Measurements from ENCODE around the gene ACVR1.

Gene ACVR1

DNA sequence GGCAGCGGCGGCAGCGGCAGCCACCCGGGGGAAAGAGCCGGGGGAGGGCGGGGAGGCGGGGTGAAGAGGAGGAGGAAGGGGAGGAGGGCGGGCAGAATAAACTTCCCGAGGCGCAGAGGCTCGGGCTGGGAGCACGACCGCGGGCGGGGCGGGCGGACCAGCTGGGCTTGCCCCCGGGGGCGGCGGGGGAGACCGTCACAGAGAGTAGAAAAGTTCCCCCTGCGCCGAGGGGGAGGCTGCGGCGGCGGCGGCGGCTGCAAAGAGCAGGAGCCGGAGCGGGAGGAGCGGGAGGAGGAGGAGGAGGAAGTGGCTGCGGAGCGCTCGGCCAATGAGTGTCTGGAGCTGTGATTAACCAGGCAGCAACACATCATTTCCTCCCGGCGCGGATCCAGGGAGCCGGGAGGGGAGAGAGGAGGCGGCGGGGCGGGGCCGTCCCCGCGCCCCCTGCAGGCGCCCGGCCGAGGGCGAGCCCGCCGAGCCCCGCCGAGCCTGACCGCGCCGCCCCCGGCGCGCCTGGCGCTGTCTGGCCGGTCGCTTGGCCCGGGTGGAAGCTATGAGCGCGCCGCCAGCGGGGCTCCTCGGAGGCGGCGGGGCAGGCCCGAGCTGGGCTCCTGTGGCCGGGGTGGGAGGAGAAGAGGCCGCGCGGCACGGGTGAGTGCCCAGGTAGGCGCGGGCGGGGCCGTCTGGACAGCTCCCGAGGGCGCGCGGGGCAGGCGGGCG is at the start of gene ACVR1:
ACVR1 (minus strand) TSS at position 265 of the 720 bp plus-strand sequence. CDS start 76,837 bp downstream, outside the sequence.
- peak; percentile 90 for DNase-seq

DNA sequence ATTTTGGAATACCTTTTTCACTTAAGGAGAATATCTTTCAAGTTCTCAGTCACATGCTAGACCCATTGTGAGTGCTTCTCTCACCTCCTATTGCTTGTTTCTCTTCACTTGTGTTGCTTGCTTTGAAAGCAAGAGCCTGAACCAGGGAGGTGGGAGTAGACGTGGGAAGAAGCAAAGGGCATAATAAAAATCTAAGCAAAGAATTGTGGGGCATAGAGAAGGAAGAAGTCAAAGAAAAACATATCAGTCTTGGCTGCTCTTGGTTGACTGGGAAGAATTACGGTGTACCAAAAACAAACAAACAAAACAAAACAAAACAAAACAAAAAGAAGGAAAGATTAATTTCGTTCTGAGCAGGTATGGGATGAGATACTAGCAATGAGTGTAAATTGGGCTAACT is 48.9 kb upstream of the ACVR1 start:
- no peak for DNase-seq

DNA sequence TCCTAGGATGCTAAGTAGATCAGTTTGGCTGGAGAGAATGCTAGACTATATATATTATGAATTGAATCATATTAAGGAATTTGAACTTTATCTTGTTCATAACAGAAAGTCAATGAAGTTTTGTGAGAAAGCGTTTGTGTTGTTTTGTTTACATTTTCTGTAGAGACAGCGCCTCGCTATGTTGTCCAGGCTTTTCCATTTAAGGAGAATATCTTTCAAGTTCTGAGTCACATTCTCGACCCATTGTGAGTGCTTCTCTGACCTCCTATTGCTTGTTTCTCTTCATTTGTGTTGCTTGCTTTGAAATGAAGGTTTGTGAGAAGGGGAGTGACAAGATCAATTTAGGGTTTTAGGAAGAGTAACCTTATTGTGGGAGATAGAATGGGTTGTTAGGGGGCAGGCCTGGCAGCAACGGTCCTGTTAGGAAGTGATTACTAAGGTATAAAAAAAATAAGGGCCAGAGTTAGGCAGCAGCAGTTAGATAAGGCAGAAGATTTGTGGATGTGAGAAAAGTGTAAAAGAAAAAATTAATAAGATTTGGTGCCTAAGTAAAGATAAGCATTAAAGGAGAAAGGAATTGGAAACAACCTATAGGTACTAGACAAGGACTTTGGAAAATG is 47.6 kb upstream of the ACVR1 start:
- DNase-seq, result no peak

DNA sequence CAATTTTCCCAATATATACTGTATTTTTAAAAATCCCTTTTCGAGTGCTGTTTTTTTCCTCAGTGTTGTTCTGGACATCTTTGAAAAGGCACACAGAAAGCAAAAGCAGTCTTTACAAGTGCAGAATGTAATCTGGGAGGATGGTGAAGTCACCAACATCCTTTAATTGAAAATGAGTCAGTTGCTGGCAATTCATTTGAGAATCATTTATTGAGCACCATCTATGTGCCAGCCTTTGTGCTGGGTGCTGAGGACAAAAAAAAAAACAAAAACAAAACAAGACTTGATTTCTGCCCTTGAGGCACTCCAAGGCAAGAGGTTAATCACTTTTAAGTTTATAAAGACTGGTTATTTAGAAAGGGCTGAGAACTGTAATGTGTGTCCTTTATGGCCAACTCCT is 46.7 kb upstream of the ACVR1 start:
- no peak for DNase-seq

DNA sequence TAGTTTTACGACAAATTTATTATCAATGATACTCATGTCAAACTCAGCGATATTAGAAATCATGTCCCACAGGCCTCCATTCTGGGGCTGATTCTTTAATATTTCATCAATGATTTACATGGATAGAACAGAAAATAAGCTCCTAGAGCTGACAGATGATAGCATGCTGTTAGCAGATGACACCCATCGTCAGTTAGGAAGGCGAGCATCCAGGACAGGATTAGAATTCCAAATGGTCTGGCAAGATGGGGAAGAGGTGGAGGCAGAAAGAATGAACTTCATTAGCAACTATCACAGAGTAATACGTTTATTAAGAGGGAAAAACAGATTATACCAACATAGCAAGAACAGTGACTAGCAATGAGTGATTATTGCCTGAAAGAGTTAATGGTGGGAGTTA is 46.2 kb upstream of the ACVR1 start:
- no peak for DNase-seq

DNA sequence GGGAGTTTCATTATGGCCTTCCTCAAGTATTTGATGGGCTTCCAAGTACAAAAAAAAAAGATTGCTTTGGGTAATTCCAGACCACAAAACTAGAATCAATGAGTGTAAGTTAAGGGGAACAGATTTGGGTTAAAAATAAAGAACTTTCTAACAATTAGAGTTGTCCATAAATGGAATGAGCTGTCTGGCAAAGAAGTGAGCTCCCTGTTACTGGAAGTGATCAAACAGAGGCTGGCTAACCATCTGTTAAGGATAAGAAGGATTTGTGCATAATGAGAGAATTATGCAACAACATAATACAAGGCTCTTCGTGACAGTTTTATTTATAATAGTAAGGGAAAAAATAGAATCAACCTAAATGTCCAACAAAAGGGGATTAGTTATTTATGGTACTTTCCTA is 44.6 kb upstream of the ACVR1 start:
- DNase-seq, result no peak

DNA sequence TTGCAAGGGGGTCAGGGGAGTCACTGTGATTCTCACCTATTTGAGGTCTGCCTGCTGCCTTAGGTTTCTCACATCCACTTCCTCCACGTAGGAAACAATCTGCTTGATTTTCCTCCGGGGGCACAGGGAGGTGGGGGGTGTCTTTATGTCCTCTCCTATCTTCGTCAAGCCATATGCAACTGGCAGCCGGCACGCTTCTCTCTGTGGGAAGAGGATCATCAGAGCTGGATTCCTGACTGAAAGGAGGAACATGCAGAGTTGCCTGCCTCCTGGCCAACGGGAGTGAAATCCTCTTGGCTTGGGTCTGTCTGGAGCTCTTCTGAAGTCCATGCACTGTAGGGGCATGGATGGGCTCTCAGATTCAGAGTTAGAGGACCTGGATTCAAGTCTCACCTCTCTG is 43.1 kb upstream of the ACVR1 start:
- DNase-seq, result no peak

DNA sequence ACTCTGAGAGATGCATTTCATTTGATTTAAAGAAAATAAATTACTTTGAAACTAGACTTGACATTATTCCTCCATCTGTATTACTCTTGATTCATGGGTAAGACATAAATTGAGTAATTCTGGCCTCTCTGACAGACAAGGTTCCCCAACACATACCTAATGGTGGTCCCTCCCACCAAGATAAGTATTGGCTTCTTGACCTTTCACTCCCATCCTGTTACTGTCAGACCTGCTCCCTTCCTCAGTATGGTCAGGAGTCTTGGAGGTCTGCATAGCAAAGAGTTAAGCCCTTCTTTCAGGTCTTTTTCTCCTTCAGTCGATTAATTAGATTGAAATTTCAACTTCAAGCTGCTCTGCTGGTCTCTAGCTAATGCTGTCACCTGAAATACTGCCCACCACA is 42.2 kb upstream of the ACVR1 start:
- DNase-seq, result no peak

DNA sequence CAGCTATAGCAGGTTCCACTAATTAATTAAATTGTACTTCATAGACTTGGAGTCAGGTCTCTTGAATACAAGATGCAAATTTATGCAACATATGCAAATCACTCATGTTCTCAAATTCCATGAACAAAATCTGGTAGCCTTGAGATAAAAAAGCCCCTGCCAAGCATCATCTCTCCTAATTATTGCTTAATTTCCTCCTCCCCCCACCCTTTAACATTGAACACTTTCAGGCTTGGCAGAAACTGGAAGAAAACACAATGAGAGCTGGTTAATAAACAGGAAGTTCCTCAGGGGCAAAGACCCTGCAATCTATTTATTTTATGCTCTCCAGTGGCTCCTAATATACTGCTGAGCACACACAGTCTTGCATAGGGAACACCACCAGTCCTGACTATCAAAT is 35.6 kb upstream of the ACVR1 start:
- DNase-seq, result no peak

DNA sequence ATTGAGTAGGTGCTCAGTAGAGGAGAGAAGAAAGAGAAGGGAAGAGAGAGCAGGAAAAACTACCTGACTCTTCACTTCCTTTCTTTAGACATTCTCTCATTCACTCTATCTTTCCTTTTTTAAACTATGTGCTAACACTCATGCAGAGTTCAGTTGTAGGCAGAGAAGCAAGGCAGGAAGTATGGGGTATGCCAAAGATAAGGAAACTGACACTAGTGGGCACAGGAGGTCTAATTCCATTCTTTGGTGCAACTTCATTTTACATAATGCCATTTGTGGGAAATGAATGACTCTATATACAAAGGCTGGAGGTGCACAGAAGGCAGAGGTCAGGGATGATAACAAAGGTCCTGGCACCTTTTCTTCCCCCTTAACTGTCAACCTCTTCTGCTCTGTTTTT is 35.1 kb upstream of the ACVR1 start:
- DNase-seq, result no peak

DNA sequence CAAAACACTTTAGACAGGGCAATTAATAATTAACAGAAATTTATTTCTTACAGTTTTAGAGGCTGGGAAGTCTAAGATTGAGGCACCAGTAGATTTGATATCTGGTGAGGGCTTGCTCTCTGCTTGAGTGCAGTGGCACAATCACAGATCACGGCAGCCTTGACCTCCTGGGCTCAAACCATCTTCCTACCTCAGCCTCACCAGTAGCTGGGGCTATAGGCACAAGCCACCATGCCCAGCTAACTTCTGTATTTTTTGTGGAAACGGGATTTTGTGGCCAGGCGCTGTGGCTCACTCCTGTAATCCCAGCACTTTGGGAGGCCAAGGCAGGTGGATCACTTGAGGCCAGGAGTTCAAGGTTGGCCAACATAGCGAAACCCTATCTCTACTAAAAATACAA is 29.0 kb upstream of the ACVR1 start:
- no peak for DNase-seq

DNA sequence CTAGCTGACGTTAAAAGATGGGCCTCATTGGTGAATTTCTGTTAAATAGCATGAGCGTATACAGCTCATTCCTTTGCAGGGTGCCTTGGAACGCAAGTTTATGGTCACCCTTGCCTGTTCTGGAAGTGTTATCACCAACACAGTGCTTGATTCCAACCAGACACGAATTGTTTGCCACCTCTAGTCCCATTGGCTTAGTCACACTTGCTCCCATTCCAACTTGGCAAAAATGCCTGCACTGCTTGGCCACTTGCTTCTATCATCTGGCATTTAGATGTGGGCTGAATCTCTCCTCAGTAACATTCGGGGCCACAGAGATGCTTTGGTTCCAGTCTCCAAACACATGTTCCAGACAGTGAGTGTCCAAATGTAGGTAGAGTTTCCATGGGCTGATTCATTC is 27.5 kb upstream of the ACVR1 start:
- no peak for DNase-seq

DNA sequence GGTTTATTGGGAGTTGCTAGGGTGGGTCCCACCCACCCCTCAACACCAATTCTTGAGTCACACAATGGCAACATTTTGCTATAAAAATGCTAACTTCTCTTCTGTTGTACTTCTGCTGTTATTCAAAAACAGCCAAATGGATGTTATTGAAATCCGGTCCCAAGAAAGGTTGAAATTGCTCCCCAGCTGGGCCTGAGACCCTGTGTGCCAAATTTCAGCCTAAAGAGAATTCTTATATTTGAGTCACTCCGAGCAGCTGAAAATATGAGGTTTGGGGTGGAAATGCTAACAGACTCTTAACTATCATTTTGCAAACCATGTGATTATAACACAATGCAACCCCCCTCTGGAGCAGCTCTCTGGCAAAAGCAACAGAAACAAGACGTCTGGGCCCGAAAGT is 27.0 kb upstream of the ACVR1 start:
- DNase-seq, result no peak

DNA sequence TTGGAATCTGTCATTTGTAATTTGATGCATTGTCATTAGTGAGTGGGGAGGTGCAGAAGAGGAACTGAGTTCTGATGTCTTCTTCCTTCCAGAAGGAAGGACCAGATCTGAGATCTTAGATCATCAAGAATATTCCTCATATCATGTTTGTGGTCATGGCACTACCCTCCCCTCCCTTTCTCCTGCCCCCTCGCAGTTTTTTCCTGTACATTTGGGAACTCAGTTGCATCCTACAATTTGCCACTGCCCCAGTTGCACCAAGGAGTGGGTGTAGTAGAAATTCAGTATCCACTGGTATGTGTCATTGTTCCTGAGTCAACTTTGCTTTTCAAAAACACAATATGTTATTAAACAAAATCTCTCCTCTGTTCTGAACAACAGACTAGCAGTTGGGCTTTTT is 26.6 kb upstream of the ACVR1 start:
- no peak for DNase-seq

DNA sequence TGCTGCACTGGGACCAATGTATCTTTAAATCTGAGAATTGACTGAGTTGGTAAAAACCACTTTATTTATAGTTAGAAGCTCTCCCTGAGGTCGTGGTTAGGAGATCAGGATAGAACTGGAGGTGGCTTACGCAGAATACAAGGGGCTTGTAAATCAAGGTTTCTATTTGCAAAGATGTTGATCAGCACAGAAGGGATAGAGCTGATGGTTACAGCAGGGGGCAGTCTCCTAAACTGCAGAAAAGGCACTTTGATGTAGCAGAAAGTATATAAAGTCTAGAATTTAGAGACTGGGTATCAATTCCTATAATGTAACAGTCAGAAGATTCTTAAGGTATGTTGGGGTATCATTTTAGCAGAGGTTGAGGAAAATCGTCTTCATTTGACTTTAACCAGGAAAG is 25.2 kb upstream of the ACVR1 start:
- DNase-seq, result peak; percentile 28

DNA sequence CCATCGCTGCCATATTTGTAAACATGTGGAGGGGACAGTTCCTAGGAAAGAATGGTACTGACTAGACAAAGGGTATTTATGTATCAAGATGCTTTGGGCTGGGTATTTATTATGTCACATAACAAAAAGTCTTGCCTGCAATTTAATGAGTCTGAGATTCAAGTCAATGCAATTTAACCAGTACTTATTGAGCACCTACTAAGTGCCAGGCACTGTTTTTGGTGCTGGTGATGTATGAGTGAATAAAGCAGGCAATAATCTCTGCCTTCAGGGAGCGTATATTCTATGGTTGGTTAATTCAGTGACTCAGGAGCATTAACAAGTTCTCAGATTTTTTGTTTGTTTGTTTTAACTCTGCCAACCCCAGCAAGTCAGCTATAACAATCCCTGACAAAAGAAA is 24.6 kb upstream of the ACVR1 start:
- DNase-seq, result no peak

DNA sequence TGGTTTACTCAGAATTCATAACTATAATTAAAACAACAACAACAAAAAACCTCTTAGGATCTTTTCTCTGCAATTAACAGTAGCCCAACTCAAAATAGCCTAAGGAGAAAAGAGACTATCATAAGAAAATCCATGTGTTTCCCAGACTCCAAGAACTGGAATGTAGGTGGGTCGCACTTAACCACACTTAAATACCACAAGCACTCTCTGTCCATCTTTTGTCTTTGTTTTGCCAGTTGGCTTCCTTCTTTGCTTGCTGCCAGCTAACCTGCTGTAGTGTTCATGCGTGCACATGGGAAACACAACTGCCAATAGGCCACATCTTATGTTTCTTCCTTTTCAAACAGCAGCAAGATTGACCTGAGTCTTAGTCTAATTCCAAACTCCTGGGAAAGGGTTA is 24.1 kb upstream of the ACVR1 start:
- DNase-seq, result no peak

DNA sequence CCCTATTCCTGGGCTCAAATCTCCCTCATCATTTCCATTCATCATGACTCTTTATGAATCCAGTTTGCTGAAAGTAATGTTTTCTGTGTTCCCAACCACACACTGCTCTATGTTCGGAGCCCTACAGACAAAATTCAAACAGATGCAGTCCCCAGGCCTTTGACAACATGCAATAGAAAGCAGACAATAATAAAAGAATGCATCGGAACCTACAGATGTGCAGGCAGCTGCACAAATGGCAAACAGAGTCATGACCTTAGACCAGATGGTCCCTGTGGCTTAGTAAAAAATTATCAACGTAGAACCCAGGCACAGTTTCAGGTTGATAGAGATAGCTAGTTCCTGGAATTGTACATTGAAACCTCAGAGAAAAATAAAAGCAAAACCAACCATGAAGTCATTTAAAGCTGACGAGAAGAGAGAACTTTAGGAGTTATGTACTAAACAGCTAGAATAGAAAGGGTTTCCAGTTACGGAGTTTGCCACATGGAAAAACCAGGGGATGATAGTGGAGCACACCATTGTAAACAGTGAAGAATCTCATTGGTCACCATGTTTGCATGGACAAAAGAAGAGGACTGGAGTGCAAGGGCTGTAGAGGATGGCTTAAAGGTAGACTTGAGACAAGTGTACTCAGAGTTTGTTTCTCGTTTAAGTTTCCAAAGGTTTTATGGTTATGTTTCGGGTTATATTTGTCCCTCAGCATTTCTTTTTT is 23.2 kb upstream of the ACVR1 start:
- peak; percentile 37 for DNase-seq

DNA sequence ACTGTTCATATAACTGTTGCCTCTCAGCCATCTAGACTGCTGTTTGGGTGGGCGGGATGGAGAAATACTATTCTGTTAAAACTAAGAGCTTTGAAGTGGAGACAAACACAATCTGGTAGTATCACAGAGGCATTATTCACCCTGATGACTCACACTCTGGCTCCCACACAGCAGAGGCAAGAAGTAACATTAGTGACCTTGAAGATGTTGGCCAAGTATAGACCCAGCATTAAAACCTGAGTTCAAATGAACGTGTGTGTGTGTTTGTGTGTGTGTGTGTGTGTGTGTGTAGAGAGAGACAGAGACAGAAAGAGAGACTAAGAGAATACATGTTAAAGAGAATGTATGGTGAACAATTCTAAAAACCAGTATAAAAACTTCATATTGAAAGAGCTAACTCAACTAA is 22.5 kb upstream of the ACVR1 start:
- DNase-seq, result peak; percentile 82

DNA sequence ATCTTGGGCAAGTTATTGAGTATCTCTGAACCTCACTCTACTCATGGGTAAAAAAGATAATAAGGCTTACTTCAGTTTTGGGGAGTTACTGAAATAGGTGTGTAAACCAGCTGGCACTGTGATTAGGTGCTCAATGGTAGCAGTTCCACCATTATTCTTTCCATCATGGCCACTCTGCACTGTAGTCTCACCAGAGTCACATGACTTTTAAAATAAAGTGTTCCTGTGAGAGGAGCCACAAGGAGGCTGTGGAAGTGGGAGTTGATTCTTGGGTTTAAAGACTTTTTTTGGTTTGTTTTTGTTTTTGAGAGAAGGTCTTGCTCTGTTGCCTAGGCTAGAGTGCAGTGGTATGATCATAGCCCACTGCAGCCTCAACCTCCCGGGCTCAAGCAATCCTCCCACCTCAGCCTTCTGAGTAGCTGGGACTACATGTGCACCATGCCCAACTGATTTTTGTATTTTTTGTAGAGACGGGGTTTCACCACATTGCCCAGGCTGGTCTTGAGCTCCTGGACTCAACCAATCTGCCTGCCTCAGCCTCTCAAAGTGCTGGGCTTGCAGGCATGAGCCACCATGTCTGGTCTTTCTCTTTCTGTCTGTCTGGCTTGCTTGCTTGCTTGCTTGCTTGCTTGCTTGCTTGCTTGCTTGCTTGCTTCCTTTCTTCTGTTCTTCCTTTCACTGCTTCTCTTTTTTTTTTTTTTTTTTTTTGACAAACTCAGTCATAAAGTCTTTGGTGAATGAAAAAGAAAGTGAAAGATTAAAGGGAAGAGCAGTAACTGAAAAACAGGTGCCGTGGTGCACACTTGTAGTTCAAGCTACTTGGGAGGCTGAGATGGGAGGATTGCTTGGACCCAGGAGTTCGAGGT is 21.2 kb upstream of the ACVR1 start:
- peak; percentile 58 for DNase-seq

DNA sequence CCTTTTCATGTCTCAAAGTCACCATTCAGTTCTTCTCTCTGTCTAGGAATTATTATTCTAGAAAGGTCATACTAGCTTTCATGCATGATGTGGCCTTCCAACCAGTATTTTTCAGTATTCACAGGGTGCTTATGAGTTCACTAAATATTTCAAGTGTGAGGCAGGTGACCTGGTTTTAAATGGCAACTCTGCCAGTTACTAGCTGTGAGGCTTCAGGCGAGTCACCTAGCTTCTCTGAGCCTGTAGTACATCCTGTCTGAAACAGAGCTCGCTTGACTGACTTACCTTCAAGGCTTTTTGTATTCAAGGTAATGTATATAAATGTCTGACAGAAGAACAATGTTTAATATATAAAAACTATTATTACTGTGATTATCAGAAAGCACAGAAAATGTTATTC is 19.4 kb upstream of the ACVR1 start:
- DNase-seq, result peak; percentile 45

DNA sequence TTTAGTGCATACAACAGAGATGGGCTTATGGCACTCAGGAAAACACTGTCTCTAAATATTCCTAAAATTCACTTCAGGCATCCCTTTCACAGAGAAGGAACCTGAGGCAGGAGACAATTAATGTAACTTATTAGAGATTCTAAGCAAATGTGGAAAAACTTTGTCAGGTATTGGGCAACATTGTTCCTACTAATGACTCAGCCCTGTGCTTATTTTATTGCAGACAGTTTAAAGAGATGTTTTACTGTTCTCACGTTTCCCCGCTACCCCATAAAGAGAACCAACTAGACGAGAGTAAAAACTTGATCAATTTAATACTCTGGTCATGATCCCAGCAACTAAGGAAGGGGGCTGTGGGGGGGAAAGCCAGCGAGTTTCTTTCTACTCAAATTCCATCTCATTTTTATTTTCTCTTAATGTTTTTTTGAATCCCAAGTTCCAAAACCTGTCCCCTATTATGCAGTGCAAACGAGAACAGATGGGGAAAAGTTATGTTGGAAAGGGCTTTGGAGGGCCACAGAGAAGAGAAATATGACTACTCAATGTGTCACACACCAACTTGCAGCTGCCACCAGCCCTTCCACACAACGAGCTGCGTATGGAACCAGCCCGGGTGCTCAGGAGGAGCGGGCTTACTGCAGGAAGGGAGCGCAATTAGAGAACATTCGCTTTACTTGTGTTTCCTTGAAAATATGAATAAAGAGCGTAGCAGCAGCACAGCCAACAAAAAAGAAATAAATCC is 18.7 kb upstream of the ACVR1 start:
- no peak for DNase-seq

DNA sequence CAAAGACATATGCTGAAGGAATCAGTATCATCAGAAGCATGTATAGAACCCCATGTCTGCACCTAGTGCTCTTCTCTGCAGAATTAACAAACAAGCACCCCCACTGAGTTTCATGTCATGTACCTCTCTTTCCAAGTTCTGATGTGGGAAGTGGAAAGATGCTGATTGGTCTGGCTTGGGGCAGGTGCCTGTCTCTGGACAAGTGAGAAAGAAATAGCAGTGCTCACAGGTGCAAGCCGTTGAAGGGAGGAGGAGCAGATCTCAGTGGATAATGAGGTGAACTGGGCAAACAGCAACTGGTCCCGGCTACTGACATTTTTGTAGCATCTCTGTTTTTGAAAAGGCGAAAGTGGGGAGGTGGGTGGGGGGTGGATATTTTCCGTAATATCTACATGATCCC is 17.5 kb upstream of the ACVR1 start:
- DNase-seq, result no peak
